ENCODE measurements around the gene SNTG2.

DNA sequence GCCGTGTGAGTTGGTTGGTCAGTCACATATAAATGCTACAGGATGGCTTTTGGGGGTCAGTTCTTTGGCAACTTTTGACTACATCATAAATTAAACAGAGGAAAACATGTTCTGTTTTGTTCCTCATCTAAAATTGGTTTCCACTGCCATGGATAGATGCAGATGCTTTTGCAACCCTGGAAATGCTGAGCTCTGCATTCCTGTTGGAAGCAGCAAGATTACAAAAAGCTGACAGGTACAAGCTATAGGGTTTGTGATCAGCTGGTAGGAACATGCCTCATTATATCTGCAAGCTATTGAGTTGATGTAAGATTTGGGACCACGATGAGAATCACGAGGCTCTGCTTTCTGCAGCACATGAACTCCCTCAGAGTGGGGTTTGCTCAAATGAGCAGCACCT lies 255.2 kb downstream of the SNTG2 start:
- TF ChIP-seq, protein P1, sequence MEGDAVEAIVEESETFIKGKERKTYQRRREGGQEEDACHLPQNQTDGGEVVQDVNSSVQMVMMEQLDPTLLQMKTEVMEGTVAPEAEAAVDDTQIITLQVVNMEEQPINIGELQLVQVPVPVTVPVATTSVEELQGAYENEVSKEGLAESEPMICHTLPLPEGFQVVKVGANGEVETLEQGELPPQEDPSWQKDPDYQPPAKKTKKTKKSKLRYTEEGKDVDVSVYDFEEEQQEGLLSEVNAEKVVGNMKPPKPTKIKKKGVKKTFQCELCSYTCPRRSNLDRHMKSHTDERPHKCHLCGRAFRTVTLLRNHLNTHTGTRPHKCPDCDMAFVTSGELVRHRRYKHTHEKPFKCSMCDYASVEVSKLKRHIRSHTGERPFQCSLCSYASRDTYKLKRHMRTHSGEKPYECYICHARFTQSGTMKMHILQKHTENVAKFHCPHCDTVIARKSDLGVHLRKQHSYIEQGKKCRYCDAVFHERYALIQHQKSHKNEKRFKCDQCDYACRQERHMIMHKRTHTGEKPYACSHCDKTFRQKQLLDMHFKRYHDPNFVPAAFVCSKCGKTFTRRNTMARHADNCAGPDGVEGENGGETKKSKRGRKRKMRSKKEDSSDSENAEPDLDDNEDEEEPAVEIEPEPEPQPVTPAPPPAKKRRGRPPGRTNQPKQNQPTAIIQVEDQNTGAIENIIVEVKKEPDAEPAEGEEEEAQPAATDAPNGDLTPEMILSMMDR (IDR thresholded peaks at IDR 0.05), result no peak
- TF ChIP-seq POLR2A (IDR thresholded peaks at IDR 0.05), result no peak
